ENCODE data around the gene DHPS. TPM values are rescaled to one million over a fixed set of nuclear protein-coding genes. Genes with fewer than 3 reads are reported as not detected.

DHPS gene
- total and polyA plus RNA-seq, 5 donors from 2014 or later: 78.5 to 122 (median 98.2) TPM

DNA sequence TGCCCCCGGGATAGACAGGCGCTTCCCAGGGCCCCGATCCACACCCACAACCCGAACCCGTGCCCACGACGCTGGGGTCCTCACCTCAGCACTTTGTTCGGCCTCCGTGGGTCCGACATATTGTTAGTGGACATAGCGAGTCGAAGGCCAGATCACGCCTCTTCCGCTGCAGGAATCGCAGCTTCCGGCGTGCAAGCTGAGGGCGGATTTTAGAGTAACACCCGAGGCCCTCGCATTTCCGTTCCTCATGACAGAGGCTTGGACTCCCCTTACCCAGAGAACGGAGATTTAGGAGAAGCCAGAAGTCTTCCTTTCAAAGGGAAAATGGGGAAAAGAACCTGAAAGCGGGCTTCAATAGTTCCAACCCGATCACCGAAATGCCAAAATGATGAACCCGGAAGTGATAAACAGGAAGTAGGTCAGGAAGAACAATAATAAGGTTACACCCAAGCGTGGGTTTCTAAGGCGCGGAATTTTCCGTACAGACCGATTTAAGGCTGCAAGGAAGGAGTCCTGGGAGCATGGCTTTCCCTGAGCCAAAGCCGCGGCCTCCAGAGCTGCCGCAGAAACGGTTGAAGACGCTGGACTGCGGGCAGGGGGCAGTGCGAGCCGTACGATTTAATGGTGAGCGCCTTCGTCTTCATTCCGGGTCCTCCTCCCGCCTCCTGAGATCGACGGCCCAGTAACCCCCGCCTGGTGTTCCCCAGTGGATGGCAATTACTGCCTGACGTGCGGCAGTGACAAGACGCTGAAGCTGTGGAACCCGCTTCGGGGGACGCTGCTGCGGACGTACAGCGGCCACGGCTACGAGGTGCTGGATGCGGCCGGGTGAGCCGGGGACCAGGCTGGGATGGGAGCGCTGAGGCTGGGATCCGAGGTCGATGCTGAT lies 12.2 kb downstream of the DHPS start:
- no peaks in the 10 kb centered on the region for H3K27me3 Mint-ChIP-seq

DNA sequence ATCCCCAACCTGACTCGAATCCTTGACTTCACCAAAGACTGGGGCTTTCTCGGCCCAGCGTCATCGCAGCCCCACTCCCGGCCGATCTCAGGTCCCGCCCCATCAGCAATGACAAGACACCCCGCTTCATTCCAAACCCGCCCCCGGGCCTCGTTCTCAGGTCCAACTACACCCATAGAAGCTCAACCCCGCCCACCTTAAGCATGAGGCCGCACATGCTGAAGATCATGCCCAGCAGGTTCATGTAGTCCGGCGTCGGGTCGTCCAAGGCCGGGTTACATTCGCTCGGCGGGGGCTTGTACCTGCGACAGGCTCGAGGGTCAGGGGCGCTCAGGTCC lies 12.8 kb downstream of the DHPS start:
- ATAC-seq (ENCODE audit: low read depth in 2 of 2) (peak in 1 of 2 donors; percentile 12), DNase-seq (peak; percentile 63 to 72 (median 65))
- Mint-ChIP-seq H3K36me3 (peaks cover 5% of the 10 kb centered on the region), H3K27ac (peak overlapping the region; percentile 92 to 99 (median 99)), H3K4me1 (peaks cover 5 to 68% (median 34%) of the 10 kb centered on the region in 4 donors), H3K27me3 (no peaks in the 10 kb centered on the region), H3K9me3 (no peaks in the 10 kb centered on the region), H3K4me3 (peak overlapping the region; percentile 91 to 100 (median 96))
- Histone ChIP-seq H3K27ac (ENCODE audit: insufficient read depth, low read length, poor library complexity, severe bottlenecking) (peak overlapping the region; percentile 97), H3K4me1 (ENCODE audit: control insufficient read depth, insufficient read depth, low read length, poor library complexity, severe bottlenecking) (peaks cover 63% of the 10 kb centered on the region), H3K9me3 (ENCODE audit: control insufficient read depth in 2 of 2, low read length in 2 of 2) (no peaks in the 10 kb centered on the region), H3K36me3 (ENCODE audit: control insufficient read depth, insufficient read depth, low read length) (peaks cover 7% of the 10 kb centered on the region), H3K27me3 (ENCODE audit: control insufficient read depth, insufficient read depth, low read length) (no peaks in the 10 kb centered on the region), H3K4me3 (ENCODE audit: low read depth, low read length) (peak overlapping the region; percentile 92)

More for the DNA sequence above, 12.2 kb downstream of the DHPS start:
- Mint-ChIP-seq H3K4me1 (peaks cover 5 to 66% (median 34%) of the 10 kb centered on the region in 4 donors), H3K4me3 (peak overlapping the region; percentile 91 to 100 (median 96)), H3K36me3 (peaks cover 8% of the 10 kb centered on the region), H3K9me3 (no peaks in the 10 kb centered on the region), H3K27ac (peak overlapping the region; percentile 99)
- peak; percentile 64 to 87 (median 84) for DNase-seq
- Histone ChIP-seq H3K27ac (ENCODE audit: insufficient read depth, low read length, poor library complexity, severe bottlenecking) (peak overlapping the region; percentile 97), H3K27me3 (ENCODE audit: control insufficient read depth, insufficient read depth, low read length) (no peaks in the 10 kb centered on the region), H3K4me1 (ENCODE audit: control insufficient read depth, insufficient read depth, low read length, poor library complexity, severe bottlenecking) (peaks cover 59% of the 10 kb centered on the region), H3K9me3 (ENCODE audit: control insufficient read depth in 2 of 2, low read length in 2 of 2) (no peaks in the 10 kb centered on the region), H3K4me3 (ENCODE audit: low read depth, low read length) (peak overlapping the region; percentile 92), H3K36me3 (ENCODE audit: control insufficient read depth, insufficient read depth, low read length) (peaks cover 12% of the 10 kb centered on the region)
- ATAC-seq (ENCODE audit: low read depth in 2 of 2): peak; percentile 12 to 42

DNA sequence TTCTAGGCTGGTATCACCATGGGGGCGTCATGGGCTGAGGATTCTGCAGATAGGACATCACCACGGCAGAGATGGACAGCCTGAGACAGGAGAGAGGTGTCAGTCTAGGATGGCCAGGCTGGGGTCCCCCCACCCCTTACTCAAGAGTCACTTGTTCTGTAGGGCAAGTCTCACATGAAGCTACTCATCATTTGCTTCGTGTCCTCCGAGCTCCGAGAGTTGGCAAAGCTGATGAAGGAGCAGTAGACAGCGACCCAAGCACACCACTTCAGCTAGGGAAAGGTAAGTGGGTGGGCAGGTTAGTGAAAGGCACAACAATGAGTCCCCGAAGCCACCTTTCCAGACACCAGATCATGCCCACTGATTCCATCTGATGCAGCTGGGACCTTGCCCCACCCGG lies 13.3 kb downstream of the DHPS start:
- peaks cover 11% of the 10 kb centered on the region for H3K36me3 ChIP-seq (ENCODE audit: control insufficient read depth, insufficient read depth, low read length)
- peak overlapping the region; percentile 91 to 100 (median 96) for H3K4me3 Mint-ChIP-seq
- H3K27ac Mint-ChIP-seq: peak overlapping the region; percentile 92 to 99 (median 99)
- peaks cover 5 to 68% (median 34%) of the 10 kb centered on the region in 4 donors for H3K4me1 Mint-ChIP-seq
- H3K4me3 ChIP-seq (ENCODE audit: low read depth, low read length): peak overlapping the region; percentile 92
- H3K9me3 Mint-ChIP-seq: no peaks in the 10 kb centered on the region
- H3K4me1 ChIP-seq (ENCODE audit: control insufficient read depth, insufficient read depth, low read length, poor library complexity, severe bottlenecking): peaks cover 63% of the 10 kb centered on the region
- no peaks in the 10 kb centered on the region for H3K27me3 ChIP-seq (ENCODE audit: control insufficient read depth, insufficient read depth, low read length)
- peak overlapping the region; percentile 97 for H3K27ac ChIP-seq (ENCODE audit: insufficient read depth, low read length, poor library complexity, severe bottlenecking)
- no peak for ATAC-seq (ENCODE audit: low read depth in 2 of 2)
- no peaks in the 10 kb centered on the region for H3K27me3 Mint-ChIP-seq
- peaks cover 5% of the 10 kb centered on the region for H3K36me3 Mint-ChIP-seq
- no peaks in the 10 kb centered on the region for H3K9me3 ChIP-seq (ENCODE audit: control insufficient read depth in 2 of 2, low read length in 2 of 2)
- no peak for DNase-seq

DNA sequence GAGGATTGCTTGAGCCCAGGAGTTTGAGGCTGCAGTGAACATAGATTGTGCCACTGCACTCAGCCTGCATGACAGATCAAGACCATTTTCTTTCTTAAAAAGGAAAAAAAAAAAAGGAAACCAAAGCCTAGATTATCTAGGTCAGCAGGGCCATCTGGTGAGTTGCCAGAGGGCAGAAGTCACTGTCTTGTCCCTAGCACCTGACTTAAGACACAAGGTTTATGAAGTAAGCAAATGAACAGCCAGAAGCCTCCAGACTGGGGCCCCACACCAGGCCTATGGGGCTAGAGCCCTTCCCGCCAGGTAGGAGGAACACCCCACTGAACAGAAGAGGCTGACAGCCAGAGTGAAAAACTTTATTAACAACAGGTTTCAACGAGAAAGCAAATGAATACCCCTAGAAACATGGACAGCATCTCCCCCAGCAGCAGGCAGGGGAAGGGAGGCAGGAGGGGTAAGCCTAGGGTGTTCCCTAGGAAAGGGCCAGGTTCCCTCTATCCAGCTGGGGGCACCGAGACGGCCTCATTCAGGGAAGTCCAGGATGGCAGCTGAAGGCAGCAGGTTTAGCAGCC lies 13.9 kb downstream of the DHPS start:
- ATAC-seq (ENCODE audit: low read depth in 2 of 2) (no peak), DNase-seq (no peak)
- Mint-ChIP-seq H3K9me3 (no peaks in the 10 kb centered on the region), H3K27me3 (no peaks in the 10 kb centered on the region), H3K27ac (peak overlapping the region; percentile 36 to 99 (median 92)), H3K4me3 (peak overlapping the region; percentile 91 to 100 (median 96)), H3K36me3 (peaks cover 7% of the 10 kb centered on the region), H3K4me1 (peaks cover 5 to 68% (median 34%) of the 10 kb centered on the region in 4 donors)
- Histone ChIP-seq H3K4me3 (ENCODE audit: low read depth, low read length) (no peak overlapping the region), H3K27ac (ENCODE audit: insufficient read depth, low read length, poor library complexity, severe bottlenecking) (peak overlapping the region; percentile 97), H3K27me3 (ENCODE audit: control insufficient read depth, insufficient read depth, low read length) (no peaks in the 10 kb centered on the region), H3K36me3 (ENCODE audit: control insufficient read depth, insufficient read depth, low read length) (peaks cover 16% of the 10 kb centered on the region), H3K4me1 (ENCODE audit: control insufficient read depth, insufficient read depth, low read length, poor library complexity, severe bottlenecking) (peaks cover 63% of the 10 kb centered on the region), H3K9me3 (ENCODE audit: control insufficient read depth in 2 of 2, low read length in 2 of 2) (no peaks in the 10 kb centered on the region)

DNA sequence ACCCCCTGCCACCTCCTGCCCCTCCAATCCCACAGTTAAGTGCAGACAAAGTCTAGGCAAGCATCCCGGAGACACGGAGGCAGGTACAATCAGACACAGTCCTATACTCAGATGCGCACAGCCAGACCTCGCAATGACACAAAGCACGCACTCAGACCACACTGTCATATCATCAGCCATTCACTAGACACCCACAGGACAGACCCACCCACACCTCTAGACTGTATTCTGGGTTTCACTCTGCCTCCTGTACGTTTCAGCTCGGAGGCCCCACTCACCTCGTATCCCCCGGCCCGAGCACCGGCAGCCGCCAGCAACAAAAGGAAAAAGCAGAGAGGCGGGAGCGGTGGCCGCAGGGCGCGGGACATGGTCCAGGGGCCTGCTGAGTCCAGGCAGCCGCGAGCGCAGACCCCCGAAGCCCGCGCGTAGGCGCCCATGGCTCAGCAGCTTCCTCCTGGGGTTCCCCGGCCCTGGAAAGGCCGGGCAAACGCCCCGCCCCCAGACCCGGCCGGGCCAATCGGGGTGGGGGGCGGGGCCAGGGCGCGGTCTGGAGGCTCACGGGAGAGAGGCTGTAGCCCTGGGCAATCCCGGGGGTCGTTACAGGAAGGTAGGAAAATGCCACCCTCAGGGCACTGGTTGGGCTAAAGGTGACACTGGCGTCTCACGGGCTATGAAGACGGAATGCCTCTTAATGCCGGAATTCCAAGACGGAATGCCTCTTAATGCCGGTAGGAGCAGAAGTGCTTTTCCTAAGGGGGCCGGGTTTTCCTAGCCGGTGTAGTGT lies 15.2 kb downstream of the DHPS start, which contains the start of the genes MAN2B1 and WDR83:
Gene MAN2B1, minus strand, starts transcription at position 478 of the 784 bp plus-strand sequence. Its CDS starts 41 bp downstream, at position 437.
Gene WDR83, plus strand, starts transcription at position 543 of the 784 bp plus-strand sequence. CDS start 2,984 bp downstream, outside the sequence.
- ATAC-seq (ENCODE audit: low read depth in 2 of 2) (peak; percentile 64 to 70), DNase-seq (peak; percentile 64 to 79 (median 76))
- Mint-ChIP-seq H3K4me3 (peak within 1 kb of the TSS; percentile 91 to 100 (median 96)), H3K4me1 (peaks cover 5 to 62% (median 32%) of the 10 kb centered on the region in 4 donors), H3K36me3 (peaks cover 3% of the 10 kb centered on the region), H3K27ac (peak within 1 kb of the TSS; percentile 98 to 99 (median 98)), H3K9me3 (no peaks in the 10 kb centered on the region), H3K27me3 (no peaks in the 10 kb centered on the region)
- Histone ChIP-seq H3K36me3 (ENCODE audit: control insufficient read depth, insufficient read depth, low read length) (peaks cover 24% of the 10 kb centered on the region), H3K4me3 (ENCODE audit: low read depth, low read length) (peak within 1 kb of the TSS; percentile 95), H3K27ac (ENCODE audit: insufficient read depth, low read length, poor library complexity, severe bottlenecking) (peak within 1 kb of the TSS; percentile 97), H3K4me1 (ENCODE audit: control insufficient read depth, insufficient read depth, low read length, poor library complexity, severe bottlenecking) (peaks cover 63% of the 10 kb centered on the region), H3K9me3 (ENCODE audit: control insufficient read depth in 2 of 2, low read length in 2 of 2) (no peaks in the 10 kb centered on the region), H3K27me3 (ENCODE audit: control insufficient read depth, insufficient read depth, low read length) (no peaks in the 10 kb centered on the region)

DNA sequence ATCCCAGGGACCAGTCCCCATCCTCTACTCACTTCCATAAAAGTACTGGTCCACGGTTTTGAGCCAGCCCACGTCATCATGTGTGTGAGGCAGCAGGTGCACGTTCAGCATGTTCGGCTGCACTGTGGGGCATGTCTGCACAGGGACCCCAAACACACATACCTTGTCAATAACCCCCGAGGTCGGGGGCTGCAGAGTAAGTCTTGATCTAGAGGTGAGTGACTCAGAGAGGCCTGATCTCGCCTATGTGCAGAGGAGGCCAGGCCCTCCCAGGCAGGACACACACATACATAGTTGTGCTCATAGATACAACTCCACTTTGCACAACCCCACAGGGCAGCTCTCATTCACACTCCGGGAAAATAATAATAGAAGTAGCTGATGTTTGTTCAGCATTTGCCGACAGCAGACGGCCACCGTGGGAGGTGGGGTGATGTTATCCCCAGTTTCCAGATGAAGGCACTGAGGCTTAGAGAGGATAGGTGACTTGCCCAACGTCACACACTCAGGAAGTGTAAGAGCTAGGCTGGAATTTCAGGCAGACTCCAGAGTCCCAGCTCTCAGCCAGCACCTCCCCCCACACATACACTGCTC lies 15.9 kb downstream of the DHPS start:
- no peaks in the 10 kb centered on the region for H3K9me3 ChIP-seq (ENCODE audit: control insufficient read depth in 2 of 2, low read length in 2 of 2)
- no peaks in the 10 kb centered on the region for H3K27me3 ChIP-seq (ENCODE audit: control insufficient read depth, insufficient read depth, low read length)
- H3K4me1 Mint-ChIP-seq: peaks cover 5 to 59% (median 32%) of the 10 kb centered on the region in 4 donors
- peak in 1 of 3 donors; percentile 38 for DNase-seq
- no peaks in the 10 kb centered on the region for H3K9me3 Mint-ChIP-seq
- peak in 1 of 2 donors; percentile 6 for ATAC-seq (ENCODE audit: low read depth in 2 of 2)
- H3K4me3 Mint-ChIP-seq: peak overlapping the region; percentile 91 to 100 (median 96)
- H3K36me3 Mint-ChIP-seq: peaks cover 3% of the 10 kb centered on the region
- peaks cover 62% of the 10 kb centered on the region for H3K4me1 ChIP-seq (ENCODE audit: control insufficient read depth, insufficient read depth, low read length, poor library complexity, severe bottlenecking)
- H3K27me3 Mint-ChIP-seq: no peaks in the 10 kb centered on the region
- peak overlapping the region; percentile 98 to 99 (median 98) for H3K27ac Mint-ChIP-seq
- peak overlapping the region; percentile 95 for H3K4me3 ChIP-seq (ENCODE audit: low read depth, low read length)
- H3K27ac ChIP-seq (ENCODE audit: insufficient read depth, low read length, poor library complexity, severe bottlenecking): peak overlapping the region; percentile 97
- peaks cover 30% of the 10 kb centered on the region for H3K36me3 ChIP-seq (ENCODE audit: control insufficient read depth, insufficient read depth, low read length)

DNA sequence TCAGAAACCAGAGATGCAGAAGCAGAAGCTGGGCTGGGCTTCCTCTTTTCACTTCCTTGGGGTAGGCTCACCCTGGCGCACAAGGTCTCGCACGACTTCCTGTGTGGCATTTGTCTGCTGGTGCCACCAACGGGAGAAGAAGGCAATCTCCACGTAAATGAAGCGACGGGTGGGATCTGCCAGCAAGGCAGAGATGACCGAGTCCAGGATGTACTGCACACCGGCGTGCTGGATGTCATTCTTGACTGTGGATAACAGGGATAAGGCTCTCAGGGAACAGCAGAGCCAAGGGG lies 16.5 kb downstream of the DHPS start:
- no peaks in the 10 kb centered on the region for H3K27me3 Mint-ChIP-seq
- H3K36me3 ChIP-seq (ENCODE audit: control insufficient read depth, insufficient read depth, low read length): peaks cover 35% of the 10 kb centered on the region
- peak overlapping the region; percentile 97 for H3K27ac ChIP-seq (ENCODE audit: insufficient read depth, low read length, poor library complexity, severe bottlenecking)
- H3K9me3 Mint-ChIP-seq: no peaks in the 10 kb centered on the region
- H3K36me3 Mint-ChIP-seq: peaks cover 3% of the 10 kb centered on the region
- H3K4me1 ChIP-seq (ENCODE audit: control insufficient read depth, insufficient read depth, low read length, poor library complexity, severe bottlenecking): peaks cover 56% of the 10 kb centered on the region
- H3K27me3 ChIP-seq (ENCODE audit: control insufficient read depth, insufficient read depth, low read length): no peaks in the 10 kb centered on the region
- no peaks in the 10 kb centered on the region for H3K9me3 ChIP-seq (ENCODE audit: control insufficient read depth in 2 of 2, low read length in 2 of 2)
- peak overlapping the region; percentile 32 to 99 (median 98) for H3K27ac Mint-ChIP-seq
- H3K4me1 Mint-ChIP-seq: peaks cover 5 to 55% (median 32%) of the 10 kb centered on the region in 4 donors
- H3K4me3 ChIP-seq (ENCODE audit: low read depth, low read length): peak overlapping the region; percentile 95
- peak overlapping the region; percentile 91 to 100 (median 96) for H3K4me3 Mint-ChIP-seq
- ATAC-seq (ENCODE audit: low read depth in 2 of 2) (peak; percentile 58 to 63), DNase-seq (peak; percentile 19 to 87 (median 43))
